Keratinocyte (primary cell): ENCODE measurements around the gene TTC8. TPM values are rescaled to one million over a fixed set of nuclear protein-coding genes. Genes with fewer than 3 reads are reported as not detected.

Experiments
- DNase-seq: peaks from one replicate; pipeline ENCODE4 v3.0.0-alpha.2; 2011; ENCODE audit warnings: low read depth, missing footprints, low spot score
- FAIRE-seq: peaks from 2 replicates; lab custom pipeline; 2011; peaks lifted over from hg19 to GRCh38; lab: Jason Lieb, UNC
- H2AFZ ChIP-seq: 2 replicates; pipeline ENCODE4 v1.6.0; 2012; ENCODE audit warnings: low read length, control low read depth, inconsistent platforms; ENCODE audit not compliant: control insufficient read depth
- H3K27ac ChIP-seq: 2 replicates; pipeline ENCODE4 v1.5.1; 2011; ENCODE audit warnings: low read length; ENCODE audit not compliant: control insufficient read depth, insufficient read depth
- H3K27me3 ChIP-seq: 3 replicates; pipeline ENCODE4 v1.6.0; 2011; ENCODE audit warnings: low read length; ENCODE audit not compliant: control insufficient read depth, insufficient read depth; ENCODE audit errors: extremely low read depth
- H3K36me3 ChIP-seq, 2 experiments: 2 replicates in 1 of 2; 3 replicates in 1 of 2; pipeline ENCODE4 v1.5.1; 2011; ENCODE audit warnings: low read length in 2 of 2, mild to moderate bottlenecking in 1 of 2; ENCODE audit not compliant: control insufficient read depth in 2 of 2, insufficient read depth in 2 of 2; ENCODE audit errors: extremely low read depth in 1 of 2
- H3K4me1 ChIP-seq: 3 replicates; pipeline ENCODE4 v1.5.1; 2011; ENCODE audit warnings: low read length; ENCODE audit not compliant: control insufficient read depth, insufficient read depth; ENCODE audit errors: extremely low read depth
- H3K4me2 ChIP-seq: 3 replicates; pipeline ENCODE4 v1.6.0; 2011; ENCODE audit warnings: low read depth, low read length; ENCODE audit not compliant: control insufficient read depth, insufficient read depth; ENCODE audit errors: extremely low read depth
- H3K4me3 ChIP-seq, 3 experiments: fragments of 200-600 bp in 1 of 3; sonication (generic) in 1 of 3; 2 replicates in 2 of 3; 3 replicates in 1 of 3; pipeline ENCODE4 v1.5.1; 2011 to 2016; ENCODE audit warnings: low read length in 3 of 3, mild to moderate bottlenecking in 3 of 3, control low read depth in 2 of 3, inconsistent platforms in 1 of 3, low read depth in 1 of 3, mixed read lengths in 1 of 3, mixed run types in 1 of 3, moderate library complexity in 1 of 3; ENCODE audit not compliant: control insufficient read depth in 2 of 3, insufficient read depth in 2 of 3; ENCODE audit errors: extremely low read depth in 1 of 3
- H3K79me2 ChIP-seq: 2 replicates; pipeline ENCODE4 v1.6.0; 2012; ENCODE audit warnings: low read length; ENCODE audit not compliant: control insufficient read depth, insufficient read depth
- H3K9ac ChIP-seq: 3 replicates; pipeline ENCODE4 v1.6.0; 2011; ENCODE audit warnings: low read length; ENCODE audit not compliant: control insufficient read depth, insufficient read depth; ENCODE audit errors: extremely low read depth
- H3K9me1 ChIP-seq: 3 replicates; pipeline ENCODE4 v1.6.0; 2011; ENCODE audit warnings: low read length; ENCODE audit not compliant: control insufficient read depth, insufficient read depth; ENCODE audit errors: extremely low read depth
- H3K9me3 ChIP-seq: 2 replicates; pipeline ENCODE4 v1.5.1; 2012; ENCODE audit warnings: low read depth, low read length; ENCODE audit not compliant: control insufficient read depth
- H4K20me1 ChIP-seq: 3 replicates; pipeline ENCODE4 v1.6.0; 2011; ENCODE audit warnings: low read length; ENCODE audit not compliant: control insufficient read depth, insufficient read depth; ENCODE audit errors: extremely low read depth
- CTCF ChIP-seq, 3 experiments: IDR thresholded peaks in 1 of 3; conservative IDR thresholded peaks in 1 of 3; optimal IDR thresholded peaks in 1 of 3; 2 replicates in 2 of 3; 3 replicates in 1 of 3; pipeline versions ENCODE3 to v1.5.1; 2011; ENCODE audit warnings: low read length in 3 of 3, mild to moderate bottlenecking in 3 of 3, moderate library complexity in 2 of 3, control low read depth in 1 of 3, inconsistent platforms in 1 of 3; ENCODE audit not compliant: insufficient read depth in 2 of 3; ENCODE audit errors: extremely low read depth in 1 of 3
- EZH2 ChIP-seq: IDR thresholded peaks from one replicate; pipeline ENCODE4 v1.6.1; 2012; ENCODE audit warnings: inconsistent platforms, mild to moderate bottlenecking, low read length, moderate library complexity
- dilution Hi-C: fragments of 300-500 bp; cut with MboI; formaldehyde crosslinking; loops from one replicate; pipeline ENCODE4 v1.7.0; 2020; ENCODE audit warnings: low sequenced_read_pairs; ENCODE audit not compliant: extremely low pct_ligation_motif_present
- polyA plus RNA-seq, 5 experiments: library from polyadenylated mRNA; depleted of rRNA in 3 of 5; stranded (reverse) in 3 of 5; stranded (forward) in 1 of 5; unstranded in 1 of 5; fragments of >200 nt; gene quantifications; 1 replicate in 1 of 5; 2 replicates in 3 of 5; 3 replicates in 1 of 5; pipeline versions ENCODE4 v1.2.1 to v1.2.3, GENCODE V29; 2011 to 2012; ENCODE audit warnings: missing spikeins in 2 of 5, low read depth in 1 of 5, low replicate concordance in 1 of 5

Gene TTC8
- polyA plus RNA-seq, 1 donor (not counting 4 experiments of a cell fraction or from before 2014, with no cell fraction given): 43.0 TPM

GRCh38 chr14:88908216-88908615, 83.8 kb downstream of the TTC8 start:
- no peak for FAIRE-seq

GRCh38 chr14:88910386-88910785, 85.9 kb downstream of the TTC8 start:
- dilution Hi-C loops: no loop called here
- no peak overlapping the region for H2AFZ ChIP-seq
- FAIRE-seq: no peak
- H3K36me3 ChIP-seq: no peaks in the 10 kb centered on the region
- H4K20me1 ChIP-seq: no peaks in the 10 kb centered on the region
- no peaks in the 10 kb centered on the region for H3K9me1 ChIP-seq
- H3K27me3 ChIP-seq: no peaks in the 10 kb centered on the region
- H3K4me3 ChIP-seq: no peak overlapping the region
- no peak overlapping the region for H3K4me2 ChIP-seq
- no peaks in the 10 kb centered on the region for H3K4me1 ChIP-seq
- no peak overlapping the region for H3K27ac ChIP-seq
- no peaks in the 10 kb centered on the region for H3K79me2 ChIP-seq
- no peak for DNase-seq
- H3K9ac ChIP-seq: no peak overlapping the region
- TF ChIP-seq CTCF (optimal IDR thresholded peaks at IDR 0.05 in 1 of 3, IDR thresholded peaks at IDR 0.05 in 1 of 3, conservative IDR thresholded peaks at IDR 0.05 in 1 of 3; ENCODE audit: extremely low read depth in 1 of 3, insufficient read depth in 2 of 3, low read length in 3 of 3) (no peak), EZH2 (no peak)
- H3K9me3 ChIP-seq: no peaks in the 10 kb centered on the region

More at GRCh38 chr14:88908216-88908615, 83.8 kb downstream of the TTC8 start:
- dilution Hi-C loops: no loop called here
- Histone ChIP-seq H3K9me1 (no peaks in the 10 kb centered on the region), H3K4me3 (no peak overlapping the region), H3K79me2 (no peaks in the 10 kb centered on the region), H2AFZ (no peak overlapping the region), H3K27ac (no peak overlapping the region), H3K36me3 (no peaks in the 10 kb centered on the region), H3K27me3 (no peaks in the 10 kb centered on the region), H3K9me3 (no peaks in the 10 kb centered on the region), H3K4me1 (no peaks in the 10 kb centered on the region), H4K20me1 (no peaks in the 10 kb centered on the region), H3K9ac (no peak overlapping the region), H3K4me2 (no peak overlapping the region)
- TF ChIP-seq CTCF (optimal IDR thresholded peaks at IDR 0.05 in 1 of 3, IDR thresholded peaks at IDR 0.05 in 1 of 3, conservative IDR thresholded peaks at IDR 0.05 in 1 of 3; ENCODE audit: extremely low read depth in 1 of 3, insufficient read depth in 2 of 3, low read length in 3 of 3) (no peak), EZH2 (no peak)
- no peak for DNase-seq
